HG03520 (cell line): ENCODE results near the gene ZNF157.

ENCODE experiments used
- ATAC-seq: cut with Tn5 transposase; IDR thresholded peaks from one replicate; pipeline ENCODE4 v1.9.1; 2021; ENCODE audit warnings: mild to moderate bottlenecking, moderate library complexity; ENCODE audit not compliant: unreplicated experiment

ZNF157 gene

GRCh38 chrX:47446431-47446830, 76.1 kb downstream of the ZNF157 start:
- ATAC-seq, result no peak

- no peak for ATAC-seq
Observed at GRCh38 chrX:47446971-47447370, 76.6 kb downstream of the ZNF157 start.

- no peak for ATAC-seq
Observed at GRCh38 chrX:47447607-47448006, 77.2 kb downstream of the ZNF157 start.

- no peak for ATAC-seq
Observed at GRCh38 chrX:47448165-47448806, 77.9 kb downstream of the ZNF157 start.

- no peak for ATAC-seq
Observed at GRCh38 chrX:47452112-47452511, 81.7 kb downstream of the ZNF157 start.

GRCh38 chrX:47456080-47456479, 85.7 kb downstream of the ZNF157 start:
- no peak for ATAC-seq

- no peak for ATAC-seq
Observed at GRCh38 chrX:47458528-47458927, 88.2 kb downstream of the ZNF157 start.

- no peak for ATAC-seq
Observed at GRCh38 chrX:47460561-47460960, 90.2 kb downstream of the ZNF157 start.
